WTC11 (cell line): ENCODE data around the gene ZC3H12C. TPM values are rescaled to one million over a fixed set of nuclear protein-coding genes. Genes with fewer than 3 reads are reported as not detected.

Experiments used
- ATAC-seq: fragments of 200-7000 bp; cut with Tn5 transposase; 2 replicates; pipeline ENCODE4 v1.10.0; 2021; ENCODE audit warnings: mild to moderate bottlenecking, moderate library complexity
- CTCF ChIA-PET: fragments of 300-600 bp; sonication (Branson Sonifier 250); formaldehyde crosslinking; loops from one replicate; lab custom pipeline; 2021; ENCODE audit warnings: antibody characterized with exemption; lab: Charles Lee
- POLR2A ChIA-PET: fragments of 350-600 bp; sonication (Branson Sonifier 250); formaldehyde crosslinking; loops from one replicate; lab custom pipeline; 2021; ENCODE audit warnings: antibody characterized with exemption; lab: Charles Lee
- DNase-seq: peaks from one replicate; pipeline ENCODE4 v3.0.0; 2021; ENCODE audit warnings: low spot score
- H3K27ac Mint-ChIP-seq: 2 replicates; pipeline ENCODE4 v1.8.0; 2021; ENCODE audit warnings: mixed read lengths
- H3K27me3 Mint-ChIP-seq: 2 replicates; pipeline ENCODE4 v1.8.0; 2021; ENCODE audit warnings: low read depth, mild to moderate bottlenecking, moderate library complexity, mixed read lengths
- H3K36me3 Mint-ChIP-seq: 2 replicates; pipeline ENCODE4 v1.8.0; 2021; ENCODE audit warnings: mixed read lengths
- H3K4me1 Mint-ChIP-seq: 2 replicates; pipeline ENCODE4 v1.8.0; 2022; ENCODE audit warnings: mixed read lengths
- H3K4me3 Mint-ChIP-seq: 2 replicates; pipeline ENCODE4 v1.8.0; 2021; ENCODE audit warnings: mild to moderate bottlenecking, moderate library complexity, mixed read lengths
- H3K9me3 Mint-ChIP-seq: 2 replicates; pipeline ENCODE4 v1.8.0; 2021; ENCODE audit warnings: mixed read lengths
- AR ChIP-seq: fragments of 250-450 bp; sonication (Bioruptor Pico); IDR thresholded peaks from 2 replicates; pipeline ENCODE4 v1.9.0; 2021; ENCODE audit warnings: mild to moderate bottlenecking
- CREB1 ChIP-seq: sonication (generic); formaldehyde crosslinking; IDR thresholded peaks from 2 replicates; pipeline ENCODE4 v1.8.0; 2023; ENCODE audit warnings: mild to moderate bottlenecking, missing genetic modification reagents
- CREM ChIP-seq: sonication (generic); formaldehyde crosslinking; IDR thresholded peaks from 2 replicates; pipeline ENCODE4 v1.8.1; 2022; ENCODE audit warnings: mild to moderate bottlenecking, missing genetic modification reagents, moderate library complexity
- E2F1 ChIP-seq: sonication (generic); formaldehyde crosslinking; IDR thresholded peaks from 2 replicates; pipeline ENCODE4 v1.8.0; 2022; ENCODE audit warnings: mild to moderate bottlenecking, missing genetic modification reagents
- FOXP1 ChIP-seq: sonication (generic); formaldehyde crosslinking; IDR thresholded peaks from 2 replicates; pipeline ENCODE4 v1.8.0; 2022; ENCODE audit warnings: missing genetic modification reagents, mild to moderate bottlenecking, moderate library complexity, borderline replicate concordance
- GABPB1 ChIP-seq: sonication (generic); formaldehyde crosslinking; IDR thresholded peaks from 2 replicates; pipeline ENCODE4 v1.8.1; 2023; ENCODE audit warnings: mild to moderate bottlenecking, missing genetic modification reagents
- HMGA2 ChIP-seq: fragments of 250-450 bp; sonication (Bioruptor Pico); IDR thresholded peaks from 2 replicates; pipeline ENCODE4 v1.4.0; 2021; ENCODE audit warnings: mild to moderate bottlenecking, moderate library complexity
- HMGXB4 ChIP-seq: sonication (generic); formaldehyde crosslinking; IDR thresholded peaks from 2 replicates; pipeline ENCODE4 v1.8.1; 2023; ENCODE audit warnings: mild to moderate bottlenecking, moderate library complexity, missing genetic modification reagents
- OVOL2 ChIP-seq: fragments of 250-450 bp; sonication (Bioruptor Pico); IDR thresholded peaks from 2 replicates; pipeline ENCODE4 v1.9.0; 2021; ENCODE audit warnings: mild to moderate bottlenecking, borderline replicate concordance
- RORB ChIP-seq: fragments of 250-450 bp; sonication (Bioruptor Pico); IDR thresholded peaks from 2 replicates; pipeline ENCODE4 v1.9.0; 2021; ENCODE audit warnings: mild to moderate bottlenecking
- TP53 ChIP-seq: sonication (generic); formaldehyde crosslinking; IDR thresholded peaks from 2 replicates; pipeline ENCODE4 v1.8.1; 2023; ENCODE audit warnings: mild to moderate bottlenecking, missing genetic modification reagents
- ZNF232 ChIP-seq: sonication (generic); formaldehyde crosslinking; IDR thresholded peaks from 2 replicates; pipeline ENCODE4 v1.8.0; 2022; ENCODE audit warnings: mild to moderate bottlenecking, missing genetic modification reagents
- ZNF512 ChIP-seq: sonication (generic); formaldehyde crosslinking; IDR thresholded peaks from 2 replicates; pipeline ENCODE4 v1.8.1; 2022; ENCODE audit warnings: missing genetic modification reagents, borderline replicate concordance
- ZNF532 ChIP-seq: fragments of 250-450 bp; sonication (Bioruptor Pico); IDR thresholded peaks from 2 replicates; pipeline ENCODE4 v1.9.0; 2021; ENCODE audit warnings: mild to moderate bottlenecking, borderline replicate concordance
- total RNA-seq: library from RNA; stranded (reverse); gene quantifications from 3 replicates; pipeline ENCODE4 v1.2.3, GENCODE V29; 2021

ZC3H12C gene
- total RNA-seq, 1 experiment from 2014 or later: 2.4 TPM

GRCh38 chr11:110113505-110113904 is 20.3 kb downstream of the ZC3H12C start (continued):
- no peak for TF ChIP-seq E2F1
- TF ChIP-seq RORB: no peak
- TF ChIP-seq CREM (CRISPR knock-in tag): no peak
- TF ChIP-seq OVOL2: no peak
- no peak for TF ChIP-seq HMGXB4 (CRISPR knock-in tag)
- TF ChIP-seq ZNF232: no peak
- TF ChIP-seq, all 79 proteins: peak for 0

- no peak overlapping the region for H3K27ac Mint-ChIP-seq
- no peak for ATAC-seq
- no peaks in the 10 kb centered on the region for H3K9me3 Mint-ChIP-seq
- peaks cover 3% of the 10 kb centered on the region; the same call in 1 of the 2 replicates for H3K4me1 Mint-ChIP-seq
- no peak for TF ChIP-seq FOXP1 (CRISPR knock-in tag)
- no peak for TF ChIP-seq TP53
- no peak for TF ChIP-seq GABPB1 (CRISPR knock-in tag)
- TF ChIP-seq AR: no peak
- no peak for TF ChIP-seq ZNF512 (CRISPR knock-in tag)
- no peak for TF ChIP-seq CREB1
- TF ChIP-seq ZNF532: no peak
- no peak for TF ChIP-seq HMGA2 (CRISPR knock-in tag)
- no peak overlapping the region for H3K4me3 Mint-ChIP-seq
- H3K27me3 Mint-ChIP-seq: no peaks in the 10 kb centered on the region
- POLR2A ChIA-PET: no interaction called here
- CTCF ChIA-PET: no interaction called here
- no peak for DNase-seq
- H3K36me3 Mint-ChIP-seq: no peaks in the 10 kb centered on the region
Observed at GRCh38 chr11:110113973-110114372, 20.8 kb downstream of the ZC3H12C start.
